Tibial nerve (tissue), 4 donors: ENCODE results near the gene ARAP1.

ENCODE experiments used
- EP300 ChIP-seq, 2 donors: sonication (generic); formaldehyde crosslinking; IDR thresholded peaks; one replicate each; pipeline ENCODE4 v1.6.1; 2017; ENCODE audit warnings: antibody characterized with exemption in 2 of 2, mild to moderate bottlenecking in 1 of 2
- POLR2A ChIP-seq, 2 donors: fragments of 450-650 bp; IDR thresholded peaks; one replicate each; pipeline ENCODE4 v1.6.1; 2017; ENCODE audit warnings: antibody characterized with exemption in 2 of 2, mild to moderate bottlenecking in 2 of 2, moderate library complexity in 2 of 2
- TF ChIP-seq, protein P1 (sequence below), 5 experiments: fragments of 200-600 bp in 3 of 5; fragments of 450-650 bp in 2 of 5; sonication (generic) in 3 of 5; IDR thresholded peaks; one replicate each; pipeline ENCODE4 v1.5.1; 2016 to 2019; ENCODE audit warnings: antibody characterized with exemption in 5 of 5, mild to moderate bottlenecking in 3 of 5, moderate library complexity in 2 of 5

DNA sequence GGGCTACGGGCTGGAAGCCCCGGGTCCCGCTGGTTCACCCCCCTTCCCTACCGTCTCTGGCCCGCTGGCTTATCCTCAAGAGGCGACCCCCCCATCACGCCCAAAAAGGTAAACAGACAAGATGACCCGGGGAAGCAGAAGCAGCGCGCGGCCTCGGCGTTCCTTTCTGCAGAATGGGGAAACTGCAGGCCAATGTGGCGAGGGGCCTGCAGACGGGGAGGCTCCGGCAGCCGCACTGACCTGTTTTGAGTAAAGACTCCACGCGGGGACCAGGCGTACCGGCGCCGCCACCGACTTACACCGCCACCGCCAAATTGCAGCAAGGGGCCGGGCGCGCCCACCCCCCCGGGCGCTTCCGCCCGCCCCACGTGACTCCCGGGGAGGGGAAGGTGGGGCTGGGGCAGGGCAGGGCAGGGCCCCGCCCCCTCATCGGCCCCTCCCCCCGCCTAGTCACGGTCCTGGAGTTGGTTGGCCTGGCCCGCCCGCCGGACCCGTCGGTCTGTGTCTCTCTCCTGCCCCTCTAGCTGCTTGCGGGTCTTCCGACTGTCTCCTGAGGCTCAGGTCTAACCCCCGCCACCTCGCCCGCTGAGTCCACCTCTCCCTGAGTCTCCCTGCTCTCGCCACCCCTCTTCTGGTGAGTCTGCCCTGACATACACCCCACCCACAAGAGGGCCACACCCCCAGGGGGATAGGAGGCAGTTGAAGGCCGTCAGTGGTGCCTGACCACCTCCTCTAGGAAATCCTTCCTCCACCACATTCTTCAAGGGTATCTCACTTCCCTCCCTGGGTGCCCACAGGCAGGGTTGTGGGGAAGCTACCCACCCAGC is at the start of gene ARAP1:
- peak in 1 of 2 donors; percentile 34 for TF ChIP-seq POLR2A (IDR thresholded peaks at IDR 0.05)
- TF ChIP-seq, protein P1, sequence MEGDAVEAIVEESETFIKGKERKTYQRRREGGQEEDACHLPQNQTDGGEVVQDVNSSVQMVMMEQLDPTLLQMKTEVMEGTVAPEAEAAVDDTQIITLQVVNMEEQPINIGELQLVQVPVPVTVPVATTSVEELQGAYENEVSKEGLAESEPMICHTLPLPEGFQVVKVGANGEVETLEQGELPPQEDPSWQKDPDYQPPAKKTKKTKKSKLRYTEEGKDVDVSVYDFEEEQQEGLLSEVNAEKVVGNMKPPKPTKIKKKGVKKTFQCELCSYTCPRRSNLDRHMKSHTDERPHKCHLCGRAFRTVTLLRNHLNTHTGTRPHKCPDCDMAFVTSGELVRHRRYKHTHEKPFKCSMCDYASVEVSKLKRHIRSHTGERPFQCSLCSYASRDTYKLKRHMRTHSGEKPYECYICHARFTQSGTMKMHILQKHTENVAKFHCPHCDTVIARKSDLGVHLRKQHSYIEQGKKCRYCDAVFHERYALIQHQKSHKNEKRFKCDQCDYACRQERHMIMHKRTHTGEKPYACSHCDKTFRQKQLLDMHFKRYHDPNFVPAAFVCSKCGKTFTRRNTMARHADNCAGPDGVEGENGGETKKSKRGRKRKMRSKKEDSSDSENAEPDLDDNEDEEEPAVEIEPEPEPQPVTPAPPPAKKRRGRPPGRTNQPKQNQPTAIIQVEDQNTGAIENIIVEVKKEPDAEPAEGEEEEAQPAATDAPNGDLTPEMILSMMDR (IDR thresholded peaks at IDR 0.05), result peak in 1 of 5 experiments; percentile 9
- peak in 1 of 2 donors; percentile 44 for TF ChIP-seq EP300 (IDR thresholded peaks at IDR 0.05)
